Fibroblast of the aortic adventitia (primary cell): ENCODE measurements around the gene ATP6V1E1. TPM values are rescaled to one million over a fixed set of nuclear protein-coding genes. Genes with fewer than 3 reads are reported as not detected.
A peak's percentile ranks its signal among the peaks of the same experiment; 100 is the strongest.

Source experiments
- DNase-seq: peaks from one replicate; pipeline ENCODE4 v3.0.0-alpha.2; 2010; ENCODE audit warnings: low read depth
- H3K4me3 ChIP-seq: 2 replicates; pipeline ENCODE4 v1.5.1; 2011; ENCODE audit warnings: low read depth, mild to moderate bottlenecking, control low read depth, low read length, moderate library complexity
- CTCF ChIP-seq: IDR thresholded peaks from 2 replicates; pipeline ENCODE4 v1.5.1; 2011; ENCODE audit warnings: mild to moderate bottlenecking, low read length, control low read depth, inconsistent platforms; ENCODE audit not compliant: insufficient read depth
- total RNA-seq: library from RNA; depleted of rRNA; stranded (reverse); fragments of >200 nt; gene quantifications from 2 replicates; pipeline ENCODE4 v1.2.3, GENCODE V29; 2012; ENCODE audit warnings: low replicate concordance

The ATP6V1E1 gene
- total RNA-seq, 1 donor: 115 TPM

- no peak overlapping the region for H3K4me3 ChIP-seq
- no peak for TF ChIP-seq CTCF
- DNase-seq: no peak
These were observed 41.6 kb downstream of the ATP6V1E1 start for GRCh38 chr22:17586831-17587440.

DNA sequence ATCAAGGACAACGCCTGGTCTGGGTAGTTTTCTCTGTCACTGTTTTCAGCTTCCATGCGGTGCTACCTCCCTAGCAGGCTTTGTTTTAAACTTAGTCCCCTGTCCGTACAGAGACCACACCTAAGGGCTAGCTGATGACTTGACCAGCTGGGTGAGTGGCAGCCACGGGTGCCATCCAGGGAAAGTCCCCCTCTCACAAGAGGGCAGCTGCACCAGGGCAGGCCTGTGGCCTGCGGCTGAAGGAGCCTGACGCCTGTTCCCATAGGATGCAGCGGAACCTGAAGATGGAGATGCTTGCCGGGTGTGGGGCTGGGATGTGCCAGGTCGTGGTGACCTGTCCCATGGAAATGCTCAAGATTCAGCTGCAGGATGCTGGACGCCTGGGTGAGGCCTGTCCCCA is 45.4 kb downstream of the ATP6V1E1 start:
- TF ChIP-seq CTCF: no peak
- DNase-seq: no peak
- H3K4me3 ChIP-seq: no peak overlapping the region

- no peak for TF ChIP-seq CTCF
- H3K4me3 ChIP-seq: no peak overlapping the region
- no peak for DNase-seq
These were observed 46.9 kb downstream of the ATP6V1E1 start for GRCh38 chr22:17581631-17582030.

DNA sequence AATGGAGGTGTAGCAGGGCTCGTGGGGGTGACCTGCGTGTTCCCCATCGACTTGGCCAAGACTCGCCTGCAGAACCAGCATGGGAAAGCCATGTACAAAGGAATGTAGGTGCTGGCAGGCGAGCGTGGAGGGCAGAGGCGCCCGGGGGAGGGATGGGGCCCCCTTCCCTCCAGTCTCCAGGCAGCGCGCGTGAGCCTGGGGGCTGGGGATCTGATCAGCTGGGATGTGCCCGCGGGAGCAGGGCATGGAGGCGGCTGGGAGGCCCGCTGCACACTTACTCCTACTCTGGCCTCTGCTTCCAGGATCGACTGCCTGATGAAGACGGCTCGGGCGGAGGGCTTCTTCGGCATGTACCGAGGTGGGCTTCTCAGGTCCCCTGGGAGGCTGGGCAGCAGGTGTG is 47.5 kb downstream of the ATP6V1E1 start:
- no peak overlapping the region for H3K4me3 ChIP-seq
- no peak for DNase-seq
- TF ChIP-seq CTCF: no peak

DNA sequence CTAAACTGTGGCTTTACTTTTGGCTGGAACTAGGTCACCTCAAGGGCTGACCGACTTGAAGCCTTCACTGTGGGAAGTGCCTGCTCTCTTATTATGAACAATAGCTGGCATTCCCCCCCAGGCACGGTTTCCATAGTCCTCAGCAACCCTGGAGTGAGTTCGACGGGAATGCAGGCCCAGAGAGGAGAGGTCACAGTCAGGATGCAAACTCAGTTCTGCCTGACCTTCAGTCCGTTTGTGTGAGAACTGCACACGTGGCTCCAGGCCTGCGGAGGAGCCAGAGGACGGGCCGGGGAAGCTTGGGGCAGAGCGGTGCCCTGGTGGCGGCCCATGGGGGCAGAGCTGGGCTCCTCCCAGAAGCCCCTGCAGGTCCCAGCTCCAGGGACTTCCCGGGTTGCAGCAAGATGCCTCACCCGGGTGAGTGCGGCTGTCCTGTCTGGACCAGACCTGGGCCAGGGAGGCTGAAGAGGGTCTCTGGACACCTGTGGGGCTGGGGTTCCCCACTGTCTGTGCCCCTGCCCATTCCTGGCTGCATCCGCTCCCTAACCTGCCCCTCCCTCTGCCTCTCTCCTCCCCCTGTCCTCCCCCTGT is 48.0 kb downstream of the ATP6V1E1 start:
- no peak for DNase-seq
- H3K4me3 ChIP-seq: no peak overlapping the region
- no peak for TF ChIP-seq CTCF

GRCh38 chr22:17579535-17579981 is 49.0 kb downstream of the ATP6V1E1 start:
- TF ChIP-seq CTCF: no peak
- no peak overlapping the region for H3K4me3 ChIP-seq
- DNase-seq: no peak

- no peak for TF ChIP-seq CTCF
- no peak overlapping the region for H3K4me3 ChIP-seq
- peak; percentile 32 for DNase-seq
These were observed 50.3 kb downstream of the ATP6V1E1 start for GRCh38 chr22:17578136-17578754.
